ENCODE results near the gene SOX13. TPM values are rescaled to one million over a fixed set of nuclear protein-coding genes. Genes with fewer than 3 reads are reported as not detected.
A peak's percentile ranks its signal among the peaks of the same experiment; 100 is the strongest.

The SOX13 gene
- polyA plus RNA-seq, 3 donors, result 0.52 TPM; not detected in 2

DNA sequence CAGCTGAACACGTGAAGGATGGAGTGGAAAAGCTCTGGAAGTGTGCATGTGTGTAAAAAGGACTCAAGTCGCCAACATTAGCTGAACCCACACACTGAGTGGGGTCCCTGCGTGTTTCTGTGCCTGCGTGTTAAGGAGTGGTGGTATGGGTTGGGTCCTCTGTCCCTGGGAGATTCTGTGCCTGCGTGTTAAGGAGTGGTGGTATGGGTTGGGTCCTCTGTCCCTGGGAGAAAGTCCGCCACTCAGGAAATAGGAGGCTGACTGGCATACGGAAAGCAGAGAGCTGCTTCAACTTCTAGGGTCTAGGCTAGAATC lies 7.0 kb upstream of the SOX13 start:
- H3K27ac ChIP-seq (ENCODE audit: low read depth in 1 of 2, low read length in 2 of 2), result no peak overlapping the region
- intact Hi-C loops (cut with micrococcal nuclease), result no loop called here
- Mint-ChIP-seq H3K4me1 (peaks cover 3% of the 10 kb centered on the region), H3K4me3 (no peak overlapping the region), H3K27ac (no peak overlapping the region), H3K9me3 (peaks cover 0 to 3% (median under 1%) of the 10 kb centered on the region in 7 donors), H3K36me3 (no peaks in the 10 kb centered on the region), H3K27me3 (ENCODE audit: low read depth in 3 of 3) (peaks cover 17 to 23% (median 21%) of the 10 kb centered on the region in 3 donors)
- no peak overlapping the region for H3K4me2 ChIP-seq (replicated peaks; ENCODE audit: extremely low read depth, low read length, poor library complexity, severe bottlenecking)
- no peaks in the 10 kb centered on the region for H3K4me1 ChIP-seq (ENCODE audit: control insufficient read depth in 1 of 2, insufficient read depth in 2 of 2, low read length in 2 of 2)
- no peaks in the 10 kb centered on the region for H3K36me3 ChIP-seq (replicated peaks in 1 of 2; ENCODE audit: control insufficient read depth in 1 of 2, insufficient read depth in 2 of 2, low read length in 2 of 2)
- DNase-seq, result no peak
- no peak overlapping the region for H3K4me3 ChIP-seq (replicated peaks in 1 of 3; ENCODE audit: low read depth in 2 of 3, low read length in 3 of 3)
- H4K20me1 ChIP-seq (ENCODE audit: insufficient read depth, low read length), result no peaks in the 10 kb centered on the region
- H3K9ac ChIP-seq (ENCODE audit: insufficient read depth, low read length, poor library complexity, severe bottlenecking), result no peak overlapping the region
- H3K9me3 ChIP-seq (replicated peaks in 1 of 2; ENCODE audit: control insufficient read depth in 1 of 2, insufficient read depth in 1 of 2, low read length in 2 of 2), result no peaks in the 10 kb centered on the region
- no peaks in the 10 kb centered on the region for H3K79me2 ChIP-seq (ENCODE audit: insufficient read depth, low read length)
- WGBS (ENCODE audit: insufficient coverage), result 100% methylated on average over 6 of the region's 7 CpGs
- TF ChIP-seq, protein P1, sequence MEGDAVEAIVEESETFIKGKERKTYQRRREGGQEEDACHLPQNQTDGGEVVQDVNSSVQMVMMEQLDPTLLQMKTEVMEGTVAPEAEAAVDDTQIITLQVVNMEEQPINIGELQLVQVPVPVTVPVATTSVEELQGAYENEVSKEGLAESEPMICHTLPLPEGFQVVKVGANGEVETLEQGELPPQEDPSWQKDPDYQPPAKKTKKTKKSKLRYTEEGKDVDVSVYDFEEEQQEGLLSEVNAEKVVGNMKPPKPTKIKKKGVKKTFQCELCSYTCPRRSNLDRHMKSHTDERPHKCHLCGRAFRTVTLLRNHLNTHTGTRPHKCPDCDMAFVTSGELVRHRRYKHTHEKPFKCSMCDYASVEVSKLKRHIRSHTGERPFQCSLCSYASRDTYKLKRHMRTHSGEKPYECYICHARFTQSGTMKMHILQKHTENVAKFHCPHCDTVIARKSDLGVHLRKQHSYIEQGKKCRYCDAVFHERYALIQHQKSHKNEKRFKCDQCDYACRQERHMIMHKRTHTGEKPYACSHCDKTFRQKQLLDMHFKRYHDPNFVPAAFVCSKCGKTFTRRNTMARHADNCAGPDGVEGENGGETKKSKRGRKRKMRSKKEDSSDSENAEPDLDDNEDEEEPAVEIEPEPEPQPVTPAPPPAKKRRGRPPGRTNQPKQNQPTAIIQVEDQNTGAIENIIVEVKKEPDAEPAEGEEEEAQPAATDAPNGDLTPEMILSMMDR (IDR thresholded peaks at IDR 0.05), result no peak
- H2AFZ ChIP-seq (ENCODE audit: insufficient read depth, low read depth, low read length, poor library complexity, severe bottlenecking), result no peak overlapping the region
- H3K27me3 ChIP-seq (ENCODE audit: control insufficient read depth in 2 of 2, insufficient read depth in 2 of 2, low read length in 2 of 2), result peaks cover 0 to 9% of the 10 kb centered on the region in 2 donors

DNA sequence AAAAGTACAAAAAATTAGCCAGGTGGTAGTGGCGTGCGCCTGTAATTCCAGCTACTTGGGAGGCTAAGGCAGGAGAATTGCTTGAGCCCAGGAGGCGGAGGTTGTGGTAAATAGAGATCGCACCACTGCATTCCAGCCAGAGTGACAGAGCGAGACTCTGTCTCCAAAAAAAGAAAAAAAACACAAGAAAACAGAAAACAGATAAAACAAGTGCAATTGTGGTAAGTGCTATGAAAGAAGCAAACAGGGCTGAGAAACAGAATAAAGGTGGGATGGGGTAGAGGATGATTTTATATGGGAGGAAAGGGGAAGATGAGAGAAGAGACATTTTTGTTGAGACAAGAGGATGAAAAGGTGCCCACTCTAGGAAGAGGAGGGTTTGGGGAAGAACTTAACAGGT lies 5.0 kb upstream of the SOX13 start:
- TF ChIP-seq, protein P1 (IDR thresholded peaks at IDR 0.05), result no peak
- Histone ChIP-seq H3K9me3 (replicated peaks in 1 of 2; ENCODE audit: control insufficient read depth in 1 of 2, insufficient read depth in 1 of 2, low read length in 2 of 2) (peaks cover 0 to 5% of the 10 kb centered on the region in 2 donors), H3K4me1 (ENCODE audit: control insufficient read depth in 1 of 2, insufficient read depth in 2 of 2, low read length in 2 of 2) (no peaks in the 10 kb centered on the region), H3K79me2 (ENCODE audit: insufficient read depth, low read length) (no peaks in the 10 kb centered on the region), H3K27ac (ENCODE audit: low read depth in 1 of 2, low read length in 2 of 2) (no peak overlapping the region), H4K20me1 (ENCODE audit: insufficient read depth, low read length) (no peaks in the 10 kb centered on the region), H3K9ac (ENCODE audit: insufficient read depth, low read length, poor library complexity, severe bottlenecking) (no peak overlapping the region), H3K4me3 (replicated peaks in 1 of 3; ENCODE audit: low read depth in 2 of 3, low read length in 3 of 3) (no peak overlapping the region), H2AFZ (ENCODE audit: insufficient read depth, low read depth, low read length, poor library complexity, severe bottlenecking) (no peak overlapping the region), H3K36me3 (replicated peaks in 1 of 2; ENCODE audit: control insufficient read depth in 1 of 2, insufficient read depth in 2 of 2, low read length in 2 of 2) (no peaks in the 10 kb centered on the region), H3K4me2 (replicated peaks; ENCODE audit: extremely low read depth, low read length, poor library complexity, severe bottlenecking) (no peak overlapping the region), H3K27me3 (ENCODE audit: control insufficient read depth in 2 of 2, insufficient read depth in 2 of 2, low read length in 2 of 2) (peaks cover 14 to 28% of the 10 kb centered on the region in 2 donors)
- Mint-ChIP-seq H3K27me3 (ENCODE audit: low read depth in 3 of 3) (peaks cover 30 to 41% (median 39%) of the 10 kb centered on the region in 3 donors), H3K27ac (no peak overlapping the region), H3K4me1 (peaks cover 8% of the 10 kb centered on the region), H3K4me3 (peak overlapping the region in 1 of 2 donors; percentile 13), H3K9me3 (peaks cover 0 to 9% (median 4%) of the 10 kb centered on the region in 7 donors), H3K36me3 (no peaks in the 10 kb centered on the region)
- 100% methylated on average over 2 of the region's 5 CpGs for WGBS (ENCODE audit: insufficient coverage)
- intact Hi-C loops (cut with micrococcal nuclease), result no loop called here
- DNase-seq, result no peak

Data from CD14-positive monocyte (primary cell).